PFSK-1 (cell line): ENCODE data around the gene CLIC3.

Experiments used
- FOXP2 ChIP-seq: optimal IDR thresholded peaks from 2 replicates; pipeline ENCODE3; 2011; ENCODE audit warnings: borderline replicate concordance, control low read depth, inconsistent platforms; ENCODE audit not compliant: insufficient read depth; ENCODE audit errors: extremely low read length, extremely low read depth
- POLR2AphosphoS5 ChIP-seq: IDR thresholded peaks from 2 replicates; pipeline ENCODE4 v1.6.1; 2012; ENCODE audit warnings: low read depth, mild to moderate bottlenecking, control low read depth, low read length, moderate library complexity
- SIN3A ChIP-seq: IDR thresholded peaks from 2 replicates; pipeline ENCODE4 v1.6.1; 2012; ENCODE audit warnings: mild to moderate bottlenecking, low read length, moderate library complexity, borderline replicate concordance; ENCODE audit not compliant: insufficient read depth
- TAF1 ChIP-seq: IDR thresholded peaks from 2 replicates; pipeline ENCODE4 v1.6.1; 2012; ENCODE audit warnings: low read length, control low read depth, borderline replicate concordance; ENCODE audit not compliant: insufficient read depth
- TF ChIP-seq, protein P1 (sequence below), 2 experiments: IDR thresholded peaks; 2 replicates each; pipeline versions ENCODE4 v1.6.1 to v1.8.0; 2011 to 2012; ENCODE audit warnings: low read depth in 2 of 2, low read length in 2 of 2, control low read depth in 1 of 2, inconsistent platforms in 1 of 2, mild to moderate bottlenecking in 1 of 2, moderate library complexity in 1 of 2; ENCODE audit not compliant: insufficient read depth in 1 of 2

Gene CLIC3

DNA sequence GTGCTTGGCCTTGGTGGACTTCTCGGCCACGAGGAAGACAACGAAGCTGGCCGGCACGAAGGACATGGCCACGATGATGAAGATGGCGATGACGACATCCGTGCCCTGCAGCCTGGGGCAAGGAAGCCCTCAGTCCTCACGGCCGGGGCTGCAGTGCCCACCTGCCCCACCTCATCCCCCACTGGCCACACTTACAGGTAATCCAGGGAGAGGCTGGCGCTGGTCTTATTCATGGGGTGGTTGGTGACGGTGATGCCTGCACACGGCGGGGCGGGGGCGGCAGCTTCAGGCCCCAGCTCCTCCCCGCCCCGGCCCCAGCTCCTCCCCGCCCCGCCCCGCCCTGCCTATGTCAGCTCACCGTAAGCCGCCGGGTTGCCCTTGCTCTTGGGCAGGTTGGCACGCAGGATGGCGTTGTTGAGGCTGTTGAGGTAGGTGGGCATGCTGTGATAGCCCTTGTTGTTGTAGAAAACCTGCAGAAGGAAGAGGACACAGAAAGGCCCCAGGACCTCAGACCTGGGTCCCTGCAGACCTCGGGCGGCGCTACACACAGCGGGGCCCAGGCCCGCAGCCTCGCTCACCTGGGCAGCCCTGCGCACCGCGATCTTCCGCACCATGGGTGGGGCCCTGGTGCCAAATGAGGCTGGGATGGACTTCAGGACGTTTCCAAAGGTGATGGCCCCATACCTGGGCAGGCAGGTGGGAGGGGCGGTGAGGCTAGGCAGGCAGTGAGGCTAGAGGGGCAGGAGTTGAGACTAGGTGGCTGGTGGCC is 15.7 kb upstream of the CLIC3 start:
- TF ChIP-seq, protein P1, sequence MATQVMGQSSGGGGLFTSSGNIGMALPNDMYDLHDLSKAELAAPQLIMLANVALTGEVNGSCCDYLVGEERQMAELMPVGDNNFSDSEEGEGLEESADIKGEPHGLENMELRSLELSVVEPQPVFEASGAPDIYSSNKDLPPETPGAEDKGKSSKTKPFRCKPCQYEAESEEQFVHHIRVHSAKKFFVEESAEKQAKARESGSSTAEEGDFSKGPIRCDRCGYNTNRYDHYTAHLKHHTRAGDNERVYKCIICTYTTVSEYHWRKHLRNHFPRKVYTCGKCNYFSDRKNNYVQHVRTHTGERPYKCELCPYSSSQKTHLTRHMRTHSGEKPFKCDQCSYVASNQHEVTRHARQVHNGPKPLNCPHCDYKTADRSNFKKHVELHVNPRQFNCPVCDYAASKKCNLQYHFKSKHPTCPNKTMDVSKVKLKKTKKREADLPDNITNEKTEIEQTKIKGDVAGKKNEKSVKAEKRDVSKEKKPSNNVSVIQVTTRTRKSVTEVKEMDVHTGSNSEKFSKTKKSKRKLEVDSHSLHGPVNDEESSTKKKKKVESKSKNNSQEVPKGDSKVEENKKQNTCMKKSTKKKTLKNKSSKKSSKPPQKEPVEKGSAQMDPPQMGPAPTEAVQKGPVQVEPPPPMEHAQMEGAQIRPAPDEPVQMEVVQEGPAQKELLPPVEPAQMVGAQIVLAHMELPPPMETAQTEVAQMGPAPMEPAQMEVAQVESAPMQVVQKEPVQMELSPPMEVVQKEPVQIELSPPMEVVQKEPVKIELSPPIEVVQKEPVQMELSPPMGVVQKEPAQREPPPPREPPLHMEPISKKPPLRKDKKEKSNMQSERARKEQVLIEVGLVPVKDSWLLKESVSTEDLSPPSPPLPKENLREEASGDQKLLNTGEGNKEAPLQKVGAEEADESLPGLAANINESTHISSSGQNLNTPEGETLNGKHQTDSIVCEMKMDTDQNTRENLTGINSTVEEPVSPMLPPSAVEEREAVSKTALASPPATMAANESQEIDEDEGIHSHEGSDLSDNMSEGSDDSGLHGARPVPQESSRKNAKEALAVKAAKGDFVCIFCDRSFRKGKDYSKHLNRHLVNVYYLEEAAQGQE (IDR thresholded peaks at IDR 0.05; ENCODE audit: insufficient read depth in 1 of 2, low read depth in 2 of 2, low read length in 2 of 2): no peak
- no peak for TF ChIP-seq TAF1
- no peak for TF ChIP-seq POLR2AphosphoS5
- TF ChIP-seq FOXP2: no peak
- no peak for TF ChIP-seq SIN3A

DNA sequence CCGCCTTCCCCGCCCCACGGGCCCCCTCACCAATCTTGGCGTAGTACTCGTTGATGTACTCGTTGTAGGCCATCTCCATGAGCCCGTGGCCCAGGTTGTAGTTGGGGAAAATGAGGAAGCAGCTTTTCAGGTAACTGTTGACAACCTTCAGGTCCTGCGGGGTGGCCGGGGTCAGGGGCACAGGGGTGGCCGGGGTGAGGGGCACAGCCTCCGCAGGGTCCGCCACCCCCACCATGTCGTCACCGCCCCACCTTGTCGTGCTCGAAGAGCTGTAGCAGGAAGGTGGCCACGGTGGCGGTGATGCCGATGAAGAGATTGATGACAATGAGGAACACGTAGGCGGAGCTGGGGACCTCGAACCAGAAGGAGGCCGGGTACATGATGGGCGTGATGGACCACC is 14.8 kb upstream of the CLIC3 start:
- TF ChIP-seq SIN3A (no peak), FOXP2 (no peak), TAF1 (no peak), POLR2AphosphoS5 (no peak)
- TF ChIP-seq, protein P1 (IDR thresholded peaks at IDR 0.05; ENCODE audit: insufficient read depth in 1 of 2, low read depth in 2 of 2, low read length in 2 of 2): no peak

DNA sequence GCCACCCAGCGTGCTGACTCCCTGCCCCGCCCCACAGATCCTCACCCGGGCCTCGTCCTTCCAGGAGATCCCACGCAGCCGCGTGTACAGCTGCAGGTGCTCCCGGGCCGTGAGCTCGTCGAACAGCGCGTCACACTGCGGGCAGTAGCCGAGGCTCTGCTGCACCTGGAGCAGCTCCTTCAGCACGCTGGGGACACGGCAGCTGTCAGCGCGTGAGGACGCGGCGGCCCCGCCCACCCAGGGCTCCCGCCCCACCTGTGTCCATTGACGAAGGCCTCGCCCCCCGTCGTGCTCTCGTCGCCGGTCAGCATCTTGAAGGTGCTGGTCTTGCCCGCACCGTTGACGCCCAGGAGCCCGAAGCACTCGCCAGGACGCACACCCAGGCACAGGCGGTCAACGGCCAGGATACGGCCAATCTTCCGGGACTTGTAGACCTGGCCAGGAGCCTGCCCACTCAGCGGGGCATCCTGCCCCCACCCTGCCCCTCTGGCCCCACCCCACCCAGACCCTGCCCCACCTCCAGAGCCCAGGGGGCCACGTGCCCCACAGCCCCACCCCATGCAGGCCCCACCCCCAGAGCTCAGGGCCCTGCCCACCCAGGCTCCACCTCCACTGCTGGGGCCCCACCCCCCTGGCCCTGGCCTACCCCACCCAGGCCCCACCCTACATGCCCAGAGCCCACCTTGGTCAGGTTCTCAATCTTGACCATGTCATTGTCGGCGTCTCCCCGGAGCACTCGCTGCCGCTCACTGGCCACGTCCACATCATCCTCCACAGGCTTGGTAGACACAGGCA is 13.8 kb upstream of the CLIC3 start:
- TF ChIP-seq, protein P1 (IDR thresholded peaks at IDR 0.05; ENCODE audit: insufficient read depth in 1 of 2, low read depth in 2 of 2, low read length in 2 of 2): no peak
- no peak for TF ChIP-seq POLR2AphosphoS5
- TF ChIP-seq SIN3A: no peak
- TF ChIP-seq TAF1: no peak
- TF ChIP-seq FOXP2: no peak

DNA sequence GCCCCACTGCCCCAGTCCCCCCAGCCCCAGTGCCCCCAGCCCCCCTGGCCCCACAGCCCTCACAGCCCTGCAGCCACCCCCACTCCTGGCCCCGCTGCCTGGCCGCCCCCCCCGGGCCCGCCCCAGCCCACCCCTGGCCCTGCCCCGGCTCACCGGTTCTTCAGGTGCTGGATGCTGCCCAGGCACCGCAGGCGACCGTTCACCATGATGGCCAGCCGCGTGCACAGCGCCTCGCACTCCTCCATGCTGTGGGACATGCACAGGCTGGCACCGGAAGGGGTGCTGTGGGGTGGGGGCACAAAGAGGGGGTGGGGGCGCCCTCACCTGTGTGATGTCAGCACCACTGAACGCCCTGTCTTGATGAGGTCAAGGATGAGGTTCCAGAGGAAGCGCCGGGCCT is 12.8 kb upstream of the CLIC3 start:
- TF ChIP-seq TAF1 (no peak), SIN3A (no peak), FOXP2 (no peak), POLR2AphosphoS5 (no peak)
- TF ChIP-seq, protein P1 (IDR thresholded peaks at IDR 0.05; ENCODE audit: insufficient read depth in 1 of 2, low read depth in 2 of 2, low read length in 2 of 2): no peak
